WTC11 (cell line): Measurements from ENCODE around the gene HENMT1.
"Not testable (repeated sequence)": the region's sequence is repeated elsewhere in the genome, so short reads cannot be mapped to it uniquely, and the experiment has no call there.

ENCODE experiments used
- CBFB ChIP-seq: sonication (generic); formaldehyde crosslinking; IDR thresholded peaks from 2 replicates; pipeline ENCODE4 v1.8.1; 2022; ENCODE audit warnings: mild to moderate bottlenecking, low read depth, missing genetic modification reagents
- CTCF ChIP-seq: fragments of 200-600 bp; IDR thresholded peaks from 2 replicates; pipeline ENCODE4 v1.8.0; 2022; ENCODE audit warnings: antibody characterized with exemption
- FOXP4 ChIP-seq: sonication (generic); formaldehyde crosslinking; IDR thresholded peaks from 2 replicates; pipeline ENCODE4 v1.8.0; 2022; ENCODE audit warnings: mild to moderate bottlenecking, missing genetic modification reagents
- HMGXB4 ChIP-seq: sonication (generic); formaldehyde crosslinking; IDR thresholded peaks from 2 replicates; pipeline ENCODE4 v1.8.1; 2023; ENCODE audit warnings: mild to moderate bottlenecking, moderate library complexity, missing genetic modification reagents
- MAX ChIP-seq: sonication (generic); formaldehyde crosslinking; IDR thresholded peaks from 2 replicates; pipeline ENCODE4 v1.8.0; 2022; ENCODE audit warnings: mild to moderate bottlenecking, missing genetic modification reagents
- NFE2L1 ChIP-seq: sonication (generic); formaldehyde crosslinking; IDR thresholded peaks from 2 replicates; pipeline ENCODE4 v1.8.1; 2023; ENCODE audit warnings: missing genetic modification reagents
- ZBTB21 ChIP-seq: sonication (generic); formaldehyde crosslinking; IDR thresholded peaks from 2 replicates; pipeline ENCODE4 v1.8.1; 2023; ENCODE audit warnings: mild to moderate bottlenecking, missing genetic modification reagents, borderline replicate concordance
- ZNF121 ChIP-seq: sonication (generic); formaldehyde crosslinking; IDR thresholded peaks from 2 replicates; pipeline ENCODE4 v1.8.0; 2023; ENCODE audit warnings: missing genetic modification reagents

- not testable (repeated sequence) for TF ChIP-seq ZNF121 (CRISPR knock-in tag); CTCF; CBFB (CRISPR knock-in tag); MAX (CRISPR knock-in tag); HMGXB4 (CRISPR knock-in tag); NFE2L1 (CRISPR knock-in tag); ZBTB21 (CRISPR knock-in tag); FOXP4 (CRISPR knock-in tag)
Observed at GRCh38 chr1:108702109-108702508, 41.2 kb upstream of the HENMT1 start.
